HFF-Myc (cell line): ENCODE results near the gene SH3BP4.
A peak's percentile ranks its signal among the peaks of the same experiment; 100 is the strongest.

Source experiments
- DNase-seq: peaks from one replicate; pipeline ENCODE4 v3.0.0-alpha.2; 2011; ENCODE audit warnings: low read depth; ENCODE audit errors: extremely low read depth
- H3K4me3 ChIP-seq: replicated peaks from 2 replicates; pipeline ENCODE4 v1.5.1; 2011; ENCODE audit warnings: low read depth, mild to moderate bottlenecking, control low read depth, low read length
- TF ChIP-seq, protein P1 (sequence below): IDR thresholded peaks from 2 replicates; pipeline ENCODE4 v1.5.1; 2012; ENCODE audit warnings: mild to moderate bottlenecking, low read depth, low read length, control low read depth; ENCODE audit errors: missing control alignments

SH3BP4 gene

DNA sequence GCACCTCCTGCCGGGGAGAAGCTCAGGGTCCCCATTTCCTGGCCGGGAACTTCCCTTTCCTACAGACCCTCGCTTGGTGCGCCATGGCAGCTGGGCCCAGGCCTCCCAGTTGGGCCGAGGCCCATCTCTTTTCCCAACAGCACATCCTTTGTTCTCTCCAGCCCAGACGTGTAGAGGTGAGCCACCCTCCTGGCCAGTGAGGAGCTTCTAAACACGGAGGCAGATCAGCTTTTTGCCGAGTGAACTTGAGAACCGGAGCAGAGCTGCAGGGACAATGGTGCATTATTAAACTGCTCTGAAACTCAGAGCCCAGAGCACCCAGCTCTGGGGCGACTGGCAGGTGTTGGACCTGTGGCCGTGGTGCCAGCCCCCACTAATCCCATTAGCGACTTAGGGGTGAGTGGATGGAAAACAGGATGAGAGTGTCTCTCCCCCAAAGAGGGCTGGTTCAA is 25.4 kb downstream of the SH3BP4 start:
- TF ChIP-seq, protein P1, sequence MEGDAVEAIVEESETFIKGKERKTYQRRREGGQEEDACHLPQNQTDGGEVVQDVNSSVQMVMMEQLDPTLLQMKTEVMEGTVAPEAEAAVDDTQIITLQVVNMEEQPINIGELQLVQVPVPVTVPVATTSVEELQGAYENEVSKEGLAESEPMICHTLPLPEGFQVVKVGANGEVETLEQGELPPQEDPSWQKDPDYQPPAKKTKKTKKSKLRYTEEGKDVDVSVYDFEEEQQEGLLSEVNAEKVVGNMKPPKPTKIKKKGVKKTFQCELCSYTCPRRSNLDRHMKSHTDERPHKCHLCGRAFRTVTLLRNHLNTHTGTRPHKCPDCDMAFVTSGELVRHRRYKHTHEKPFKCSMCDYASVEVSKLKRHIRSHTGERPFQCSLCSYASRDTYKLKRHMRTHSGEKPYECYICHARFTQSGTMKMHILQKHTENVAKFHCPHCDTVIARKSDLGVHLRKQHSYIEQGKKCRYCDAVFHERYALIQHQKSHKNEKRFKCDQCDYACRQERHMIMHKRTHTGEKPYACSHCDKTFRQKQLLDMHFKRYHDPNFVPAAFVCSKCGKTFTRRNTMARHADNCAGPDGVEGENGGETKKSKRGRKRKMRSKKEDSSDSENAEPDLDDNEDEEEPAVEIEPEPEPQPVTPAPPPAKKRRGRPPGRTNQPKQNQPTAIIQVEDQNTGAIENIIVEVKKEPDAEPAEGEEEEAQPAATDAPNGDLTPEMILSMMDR, result no peak
- no peak for DNase-seq

DNA sequence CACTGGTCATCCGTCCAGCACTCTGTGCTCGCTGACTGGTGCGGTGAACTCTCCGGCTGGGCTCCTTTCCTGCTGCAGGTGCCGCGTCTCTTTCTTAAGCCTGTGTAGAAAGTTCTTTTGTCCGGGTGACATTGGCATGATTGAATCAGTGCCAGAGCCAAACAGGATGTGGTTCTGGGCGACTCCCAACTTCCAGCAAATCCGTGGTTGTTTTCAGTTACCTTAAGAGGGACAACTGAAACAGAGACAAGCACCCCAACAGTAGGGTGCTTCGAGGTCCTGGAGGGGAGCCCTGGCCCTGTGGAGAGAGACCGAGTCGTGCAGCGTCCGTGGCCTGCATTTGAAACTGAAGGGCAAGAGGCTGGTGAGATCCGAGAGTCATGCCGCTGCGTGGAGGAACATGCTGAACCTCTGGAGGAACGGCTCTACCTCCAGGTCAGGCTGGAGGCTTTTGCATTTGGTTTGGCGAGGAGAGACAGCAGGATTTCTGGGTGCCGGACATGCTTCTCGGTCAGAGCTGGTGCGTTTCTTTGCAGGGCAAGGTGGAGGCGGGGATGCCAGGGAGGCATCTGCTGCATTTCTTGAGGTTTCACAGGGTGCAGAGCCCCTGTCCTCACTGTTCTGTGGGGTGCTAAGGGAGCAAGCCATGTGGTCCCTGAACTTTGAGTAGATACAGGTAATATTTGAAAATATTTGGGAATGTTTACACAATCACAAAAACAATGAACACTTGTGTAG is 26.8 kb downstream of the SH3BP4 start:
- H3K4me3 ChIP-seq, result no peak overlapping the region
- TF ChIP-seq, protein P1, result no peak
- DNase-seq, result no peak

More for the DNA sequence above, 25.4 kb downstream of the SH3BP4 start:
- H3K4me3 ChIP-seq, result no peak overlapping the region

DNA sequence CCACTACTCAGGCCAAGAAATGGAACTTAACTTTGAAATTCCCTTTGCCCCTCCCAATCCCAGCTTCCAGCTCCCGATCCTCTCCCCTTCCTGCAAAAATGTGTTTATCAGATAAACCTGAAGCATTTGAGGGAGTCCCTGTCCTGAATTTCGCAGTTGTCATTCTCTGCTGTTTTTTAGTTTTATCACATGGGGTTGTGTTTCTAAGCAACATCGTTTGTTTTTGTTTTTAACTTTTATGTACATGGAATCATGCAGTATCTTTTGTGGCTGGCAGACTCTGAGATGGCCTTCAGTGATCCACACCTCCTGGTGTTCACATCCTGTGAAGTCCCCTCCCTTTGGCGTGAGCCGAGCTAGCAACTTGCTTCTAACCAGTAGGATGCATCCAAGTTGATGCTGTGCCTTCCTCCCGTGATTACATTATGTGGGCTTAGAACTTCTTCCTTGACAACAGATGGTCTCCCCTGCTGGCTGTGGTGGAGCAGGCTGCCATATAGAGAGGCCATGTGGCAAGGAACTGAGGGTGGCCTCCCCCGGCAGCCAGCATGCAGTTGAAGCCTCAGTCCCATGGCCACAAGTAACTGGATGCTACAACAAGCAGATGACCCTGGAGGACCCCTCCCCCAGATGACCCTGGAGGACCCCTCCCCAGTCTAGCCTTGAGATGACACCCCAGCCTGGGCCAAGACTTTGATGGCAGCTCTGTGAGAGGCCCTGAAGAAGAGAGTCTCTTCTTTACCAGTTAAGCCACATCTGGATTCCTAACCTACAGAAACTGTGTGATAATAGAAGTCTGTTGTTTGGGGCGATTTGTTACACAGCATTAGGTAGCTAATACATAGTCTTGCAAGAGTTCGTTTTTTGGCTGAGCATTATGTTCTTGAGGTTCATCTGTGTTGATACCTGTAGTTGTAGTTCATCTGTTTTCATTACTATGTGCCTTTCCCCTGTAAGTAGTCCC is 27.7 kb downstream of the SH3BP4 start:
- no peak overlapping the region for H3K4me3 ChIP-seq
- no peak for DNase-seq

DNA sequence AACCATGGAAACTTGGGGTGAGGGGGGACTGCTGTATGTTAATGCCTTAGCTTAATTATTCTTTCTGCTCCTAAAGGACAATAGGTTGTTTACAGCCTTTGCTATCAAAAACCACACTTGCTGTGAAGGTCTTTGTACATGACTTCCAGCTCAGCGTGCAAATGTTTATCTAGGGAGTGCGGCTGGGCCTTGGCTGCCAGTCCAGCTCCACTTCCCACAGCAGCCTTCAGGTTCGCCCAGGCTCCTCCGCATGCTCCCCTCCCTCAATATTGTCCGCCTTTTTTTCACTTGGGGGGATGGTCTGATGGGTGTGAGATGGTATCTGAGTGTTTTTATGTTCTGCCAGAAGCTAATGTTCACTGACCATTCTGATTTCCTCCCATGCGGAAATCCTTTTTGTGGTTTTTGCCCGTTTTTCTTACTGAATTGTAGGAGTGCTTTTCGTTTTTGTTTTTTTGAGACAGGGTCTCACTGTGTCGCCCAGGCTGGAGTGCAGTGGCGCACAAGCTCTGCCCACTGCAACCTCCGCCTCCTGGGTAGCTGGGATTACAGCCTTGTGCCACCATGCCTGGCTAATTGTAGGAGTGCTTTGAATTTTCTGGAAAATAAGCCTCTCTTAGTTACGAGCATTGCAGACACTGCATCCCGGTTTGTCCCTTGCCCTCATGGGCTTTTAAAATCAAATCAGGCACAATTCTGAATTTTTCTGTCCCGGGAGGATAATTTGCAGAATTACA is 28.8 kb downstream of the SH3BP4 start:
- no peak for DNase-seq
- TF ChIP-seq, protein P1, result no peak
- no peak overlapping the region for H3K4me3 ChIP-seq

More for the DNA sequence above, 27.7 kb downstream of the SH3BP4 start:
- TF ChIP-seq, protein P1, result no peak

DNA sequence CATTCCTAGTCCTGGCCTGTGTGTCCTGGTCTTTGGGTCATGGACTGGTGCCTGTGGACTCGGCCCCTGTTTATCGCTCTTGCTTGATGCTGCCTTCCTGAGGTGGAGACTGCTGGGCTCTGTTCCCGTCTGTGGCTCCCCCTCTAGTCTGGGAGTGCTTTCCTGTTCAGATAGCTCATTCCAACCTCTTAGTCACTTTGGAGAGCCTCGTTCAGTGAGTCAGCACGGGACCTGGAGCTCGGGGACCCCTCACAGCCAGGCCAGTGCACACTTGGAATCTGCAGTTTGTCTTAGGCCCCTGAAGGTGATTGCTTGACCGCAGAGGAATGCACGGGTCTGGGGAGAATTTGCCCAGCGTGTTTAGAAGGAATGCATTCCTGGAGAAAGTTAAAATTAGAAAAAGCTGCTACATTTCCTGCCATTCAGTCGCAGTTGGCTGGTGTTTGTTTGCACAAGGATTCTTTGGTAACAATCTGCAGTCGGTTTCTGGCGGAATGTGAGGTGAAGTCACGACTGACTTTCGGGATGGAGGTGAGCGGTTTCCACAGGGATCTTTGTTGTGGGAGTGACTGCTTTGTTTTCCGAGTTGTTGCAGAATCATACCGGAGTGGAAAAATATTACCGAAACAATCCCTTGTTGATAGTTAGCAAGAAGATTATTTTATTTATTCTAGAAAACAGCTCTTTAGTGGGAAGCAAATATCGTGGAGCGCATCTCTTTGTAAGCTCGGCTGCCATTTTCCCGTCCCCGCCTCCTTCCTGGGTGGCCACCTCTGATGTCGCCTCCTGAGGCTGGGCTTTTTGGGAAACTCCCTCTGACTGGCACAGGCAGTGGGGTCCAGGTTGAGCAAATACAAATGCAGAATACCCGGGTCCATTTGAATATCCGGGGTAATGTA is 29.6 kb downstream of the SH3BP4 start:
- TF ChIP-seq, protein P1, result no peak
- DNase-seq, result peak; percentile 98
- peak overlapping the region; percentile 19 for H3K4me3 ChIP-seq
